ENCODE measurements around the gene SYNDIG1.

Gene SYNDIG1

DNA sequence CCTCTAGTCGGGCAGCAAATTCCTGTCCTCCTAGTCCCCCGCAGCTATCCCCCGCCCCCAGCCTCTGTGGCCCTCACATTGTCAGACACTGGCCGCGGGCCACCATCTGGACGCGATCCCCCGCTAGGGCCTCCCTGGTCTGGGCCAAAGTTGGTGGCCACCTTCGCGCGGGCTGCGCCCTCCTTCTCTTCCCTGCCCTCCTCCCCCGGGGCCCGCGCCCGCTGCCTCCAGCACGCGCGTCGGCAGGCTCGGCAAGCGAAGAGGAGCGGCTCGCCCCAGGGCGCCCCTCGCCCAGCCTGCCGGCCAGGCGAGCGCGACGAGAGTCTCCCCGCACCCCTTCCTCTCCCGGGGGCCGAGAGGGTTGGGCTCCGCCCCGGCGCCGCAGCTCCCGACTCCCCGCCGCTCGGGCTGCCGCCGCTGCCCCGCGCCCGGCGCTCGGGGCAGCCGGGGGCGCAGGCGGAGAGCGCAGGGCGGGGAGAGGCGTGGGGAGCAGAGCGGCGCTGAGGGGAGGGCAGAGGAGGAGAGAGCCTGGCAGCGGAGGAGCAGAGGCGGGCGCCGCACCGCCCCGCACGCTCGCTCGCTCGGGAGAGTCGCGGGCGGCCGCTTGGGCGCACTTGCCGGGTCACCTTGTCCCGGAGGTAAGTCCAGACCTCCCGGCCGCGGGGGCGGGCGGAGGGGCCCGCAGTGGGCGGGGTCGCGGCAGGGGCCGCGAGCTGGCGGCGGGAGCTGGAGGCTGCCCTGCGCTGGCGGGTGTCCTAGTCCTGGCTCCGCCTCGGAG is at the start of gene SYNDIG1:
Gene SYNDIG1 (plus strand): TSS at position 514 of the 778 bp plus-strand sequence. CDS start 73,469 bp downstream, outside the sequence.
- DNase-seq, result no peak

- DNase-seq, result no peak
These were observed 49.6 kb upstream of the SYNDIG1 start for GRCh38 chr20:24419786-24420185.

DNA sequence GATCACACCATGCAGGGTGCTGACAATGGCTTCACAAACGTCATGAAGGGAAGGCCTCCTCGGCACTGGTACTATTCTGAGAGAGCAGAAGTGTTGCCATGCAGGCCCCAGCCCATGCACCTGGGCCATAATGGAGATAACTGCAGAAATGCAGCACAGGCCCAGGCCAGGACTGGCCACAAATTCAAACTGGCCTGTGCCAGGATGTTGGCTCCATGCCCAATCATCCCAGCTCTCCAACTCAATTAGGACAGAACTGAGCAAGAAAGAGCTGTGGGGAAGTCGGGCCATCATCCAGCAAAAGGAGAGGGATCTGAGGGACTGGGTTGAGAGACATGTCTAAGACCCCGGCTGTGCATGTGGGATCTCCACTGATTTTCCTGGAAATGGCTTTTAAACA is 48.9 kb upstream of the SYNDIG1 start:
- no peak for DNase-seq

DNA sequence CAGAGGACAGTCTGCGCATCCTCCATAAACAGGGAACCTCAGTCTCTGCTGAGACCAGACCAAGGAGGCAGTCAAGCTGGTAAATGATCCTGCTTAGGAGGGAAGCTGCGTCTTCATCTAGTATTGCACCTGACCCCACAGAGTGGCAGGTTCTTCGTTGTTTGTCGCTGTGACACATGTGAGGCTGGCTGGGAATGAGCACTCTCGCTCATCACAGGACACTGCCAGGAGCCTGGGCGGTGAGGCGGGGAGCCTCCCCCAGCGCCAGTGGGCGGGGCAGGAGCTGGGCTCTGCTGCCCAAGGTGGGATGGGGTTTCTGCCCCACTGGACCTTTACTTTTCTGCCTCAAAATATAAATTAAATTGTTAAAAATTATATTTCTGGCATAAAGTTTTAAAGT is 48.4 kb upstream of the SYNDIG1 start:
- DNase-seq, result no peak

- no peak for DNase-seq
These were observed 47.2 kb upstream of the SYNDIG1 start for GRCh38 chr20:24422091-24422760.

- DNase-seq, result no peak
These were observed 45.8 kb upstream of the SYNDIG1 start for GRCh38 chr20:24423390-24424313.

GRCh38 chr20:24425523-24426135 is 43.8 kb upstream of the SYNDIG1 start:
- DNase-seq, result no peak

- no peak for DNase-seq
These were observed 38.0 kb upstream of the SYNDIG1 start for GRCh38 chr20:24431279-24432045.

- DNase-seq, result no peak
These were observed 37.4 kb upstream of the SYNDIG1 start for GRCh38 chr20:24432046-24432442.

DNA sequence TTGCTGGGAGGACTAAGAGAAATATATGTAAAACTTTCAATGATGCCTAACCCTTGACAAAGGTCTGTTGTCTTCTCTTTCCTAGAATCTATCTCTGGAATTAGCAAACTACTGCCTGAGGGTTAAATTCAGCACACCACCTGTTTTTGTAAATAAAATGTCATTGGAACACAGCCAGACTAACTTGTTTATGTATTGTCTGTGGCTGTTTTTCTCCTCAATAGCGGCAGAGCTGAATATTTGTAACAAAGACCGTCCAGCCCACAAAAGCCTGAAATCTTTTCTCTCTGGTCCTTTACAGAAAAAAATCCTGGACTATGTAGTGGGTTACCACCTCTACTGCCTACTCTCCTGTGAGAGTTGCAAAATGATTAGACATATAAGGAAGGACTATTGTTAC is 33.3 kb upstream of the SYNDIG1 start:
- DNase-seq, result no peak

DNA sequence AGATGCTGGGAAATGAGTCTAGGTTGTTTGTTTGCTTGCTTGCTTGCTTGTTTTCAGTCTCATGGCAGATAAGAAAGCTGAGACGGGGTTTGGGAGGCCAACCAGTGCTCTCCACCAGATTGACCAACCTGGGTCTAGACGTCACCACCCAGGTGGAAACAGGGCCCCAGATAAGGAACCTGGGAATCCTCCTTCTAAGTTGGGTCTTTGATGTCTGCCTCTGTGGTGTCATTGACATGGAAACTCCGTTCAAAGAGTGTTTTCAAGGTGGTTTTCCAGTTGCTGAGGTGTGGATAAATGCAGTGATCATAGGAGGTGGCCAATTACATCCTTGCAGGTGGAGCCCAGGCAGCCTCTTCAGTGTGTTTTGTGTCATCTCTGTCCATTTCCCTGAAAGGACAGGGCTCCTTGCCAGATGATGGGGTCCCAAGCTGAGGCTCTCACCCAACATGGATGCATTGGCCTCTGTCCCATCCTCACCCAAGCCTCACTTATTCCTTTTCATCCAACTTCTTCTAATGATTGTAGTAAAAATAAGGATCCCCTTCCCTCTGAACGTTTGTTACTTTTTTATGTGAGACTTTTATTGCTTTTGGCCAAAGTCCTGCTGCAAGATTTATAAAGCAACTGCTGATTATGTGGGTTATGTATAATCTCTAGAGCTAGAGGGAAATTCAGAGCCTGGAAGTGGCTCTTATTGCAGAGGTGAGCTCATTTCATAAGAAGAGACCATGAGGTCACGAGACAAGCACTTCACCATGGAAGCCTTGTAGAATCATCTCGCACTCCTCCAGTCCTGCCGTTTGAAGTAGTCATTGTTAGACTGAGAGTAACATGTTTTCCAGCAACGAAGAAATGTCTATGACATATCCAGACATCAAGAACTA is 32.0 kb upstream of the SYNDIG1 start:
- DNase-seq, result no peak

- no peak for DNase-seq
These were observed 31.1 kb upstream of the SYNDIG1 start for GRCh38 chr20:24438331-24438730.

- DNase-seq, result no peak
These were observed 29.6 kb upstream of the SYNDIG1 start for GRCh38 chr20:24439737-24440387.

- DNase-seq, result no peak
These were observed 27.8 kb upstream of the SYNDIG1 start for GRCh38 chr20:24441661-24442060.

DNA sequence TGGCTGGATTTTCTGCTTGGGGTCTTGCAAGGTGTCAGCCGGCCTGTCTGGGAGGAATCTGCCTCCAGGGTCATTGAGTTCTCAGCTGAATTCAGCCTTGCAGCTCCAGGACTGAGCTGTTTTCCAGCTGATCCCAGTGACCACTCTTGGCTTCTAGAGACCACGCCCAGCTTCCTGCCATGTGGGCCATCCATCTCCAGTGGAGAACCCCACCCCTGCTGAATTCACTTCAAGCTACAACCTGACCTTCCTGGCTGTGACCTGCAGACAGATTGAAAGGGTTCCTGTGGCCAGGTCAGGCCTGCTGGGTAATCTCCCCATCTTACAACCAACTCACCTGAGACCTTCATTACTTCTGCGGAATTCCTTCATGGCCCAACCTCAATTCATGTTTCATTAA is 26.5 kb upstream of the SYNDIG1 start:
- DNase-seq, result no peak

- no peak for DNase-seq
These were observed 26.0 kb upstream of the SYNDIG1 start for GRCh38 chr20:24443436-24443835.

- DNase-seq, result no peak
These were observed 24.8 kb upstream of the SYNDIG1 start for GRCh38 chr20:24444526-24445190.

DNA sequence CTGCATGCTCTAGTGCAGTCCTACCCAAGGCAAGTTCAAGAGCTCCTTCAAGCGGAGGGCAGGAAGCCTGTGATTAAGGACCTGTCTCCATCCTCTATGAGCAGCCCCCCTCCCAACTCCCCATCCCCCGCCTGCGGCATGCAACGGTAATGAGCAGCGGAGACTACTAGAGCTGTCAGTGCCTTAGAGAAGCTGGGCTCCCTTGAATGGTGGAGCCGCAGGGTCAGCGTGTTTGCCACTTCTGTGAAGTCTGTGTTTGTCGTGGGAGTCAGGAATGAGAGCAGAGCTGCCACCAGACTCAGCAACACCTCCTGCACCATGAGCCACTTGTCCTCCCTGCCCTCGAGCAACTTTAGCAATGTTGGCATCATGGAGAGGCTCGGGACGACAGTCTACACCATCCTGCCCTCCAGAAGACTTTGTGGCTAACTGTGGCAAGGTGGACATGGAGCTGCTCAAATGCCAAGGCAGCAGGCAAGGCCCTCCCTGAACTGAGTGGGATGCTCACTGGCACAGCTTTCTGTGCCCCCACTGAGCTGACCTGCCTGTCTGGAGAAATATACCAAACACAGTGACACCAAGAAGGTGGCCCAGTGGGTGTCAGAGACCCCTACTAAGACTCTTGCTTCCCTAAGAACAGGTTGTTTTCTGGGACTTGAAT is 23.8 kb upstream of the SYNDIG1 start:
- no peak for DNase-seq

GRCh38 chr20:24446811-24447210 is 22.6 kb upstream of the SYNDIG1 start:
- DNase-seq, result no peak
